ENCODE results near the gene TCEAL1. TPM values are rescaled to one million over a fixed set of nuclear protein-coding genes. Genes with fewer than 3 reads are reported as not detected.
"Not testable (repeated sequence)": the region's sequence is repeated elsewhere in the genome, so short reads cannot be mapped to it uniquely, and the experiment has no call there.

The TCEAL1 gene
- polyA plus RNA-seq, 1 donor from 2014 or later = 89.4 TPM

GRCh38 chrX:103651151-103651773 is 22.5 kb downstream of the TCEAL1 start:
- no peak overlapping the region for H2AFZ ChIP-seq (ENCODE audit: low read depth, low read length)
- H3K4me2 ChIP-seq (ENCODE audit: low read length) = no peak overlapping the region
- H3K4me3 ChIP-seq (ENCODE audit: low read length) = no peak overlapping the region
- no peaks in the 10 kb centered on the region for H4K20me1 ChIP-seq (ENCODE audit: insufficient read depth)
- no peaks in the 10 kb centered on the region for H3K79me2 ChIP-seq (replicated peaks; ENCODE audit: insufficient read depth, low read length)
- no peak overlapping the region for H3K9ac ChIP-seq (ENCODE audit: low read length)
- H3K36me3 ChIP-seq (ENCODE audit: insufficient read depth, low read length) = no peaks in the 10 kb centered on the region
- no peaks in the 10 kb centered on the region for H3F3A ChIP-seq (ENCODE audit: insufficient read depth, low read length, poor library complexity, severe bottlenecking)
- no peaks in the 10 kb centered on the region for H3K27me3 ChIP-seq (ENCODE audit: insufficient read depth, low read depth, low read length)
- TF ChIP-seq SMC3 (conservative IDR thresholded peaks at IDR 0.05; ENCODE audit: poor library complexity) = no peak
- TF ChIP-seq CTCF (IDR thresholded peaks at IDR 0.05; ENCODE audit: poor library complexity, severe bottlenecking) = no peak
- TF ChIP-seq TAF1 (IDR thresholded peaks at IDR 0.05; ENCODE audit: low read depth) = no peak
- no peak for TF ChIP-seq POLR2AphosphoS5 (IDR thresholded peaks at IDR 0.05)
- no peak for TF ChIP-seq REST (IDR thresholded peaks at IDR 0.05; ENCODE audit: borderline replicate concordance)
- no peak for TF ChIP-seq EZH2 (IDR thresholded peaks at IDR 0.05; ENCODE audit: borderline replicate concordance, insufficient read depth, low read length, poor library complexity, severe bottlenecking)
- TF ChIP-seq RAD21 (conservative IDR thresholded peaks at IDR 0.05) = no peak
- no peaks in the 10 kb centered on the region for H3K9me3 ChIP-seq (ENCODE audit: low read length)
- H3K9me2 ChIP-seq (ENCODE audit: insufficient read depth, low read length) = no peaks in the 10 kb centered on the region
- no peak overlapping the region for H3K27ac ChIP-seq (ENCODE audit: low read length)

GRCh38 chrX:103655230-103656000 is 26.6 kb downstream of the TCEAL1 start:
- H3F3A ChIP-seq (ENCODE audit: insufficient read depth, low read length, poor library complexity, severe bottlenecking); H2AFZ ChIP-seq (ENCODE audit: low read depth, low read length); H4K20me1 ChIP-seq (ENCODE audit: insufficient read depth); H3K9ac ChIP-seq (ENCODE audit: low read length); H3K79me2 ChIP-seq (replicated peaks; ENCODE audit: insufficient read depth, low read length); H3K4me3 ChIP-seq (ENCODE audit: low read length); H3K36me3 ChIP-seq (ENCODE audit: insufficient read depth, low read length); H3K4me2 ChIP-seq (ENCODE audit: low read length); H3K27me3 ChIP-seq (ENCODE audit: insufficient read depth, low read depth, low read length); H3K27ac ChIP-seq (ENCODE audit: low read length); H3K9me3 ChIP-seq (ENCODE audit: low read length); H3K9me2 ChIP-seq (ENCODE audit: insufficient read depth, low read length): not testable (repeated sequence)

- H3F3A ChIP-seq (ENCODE audit: insufficient read depth, low read length, poor library complexity, severe bottlenecking) = no peaks in the 10 kb centered on the region
- H3K4me3 ChIP-seq (ENCODE audit: low read length) = no peak overlapping the region
- no peak overlapping the region for H3K9ac ChIP-seq (ENCODE audit: low read length)
- H3K27me3 ChIP-seq (ENCODE audit: insufficient read depth, low read depth, low read length) = no peaks in the 10 kb centered on the region
- no peaks in the 10 kb centered on the region for H3K9me2 ChIP-seq (ENCODE audit: insufficient read depth, low read length)
- no peaks in the 10 kb centered on the region for H3K9me3 ChIP-seq (ENCODE audit: low read length)
- no peaks in the 10 kb centered on the region for H4K20me1 ChIP-seq (ENCODE audit: insufficient read depth)
- H3K4me2 ChIP-seq (ENCODE audit: low read length) = no peak overlapping the region
- no peaks in the 10 kb centered on the region for H3K79me2 ChIP-seq (replicated peaks; ENCODE audit: insufficient read depth, low read length)
- H3K27ac ChIP-seq (ENCODE audit: low read length) = no peak overlapping the region
- H3K36me3 ChIP-seq (ENCODE audit: insufficient read depth, low read length) = no peaks in the 10 kb centered on the region
- H2AFZ ChIP-seq (ENCODE audit: low read depth, low read length) = no peak overlapping the region
- TF ChIP-seq RAD21 (conservative IDR thresholded peaks at IDR 0.05) (no peak), POLR2AphosphoS5 (IDR thresholded peaks at IDR 0.05) (no peak), MXI1 (conservative IDR thresholded peaks at IDR 0.05; ENCODE audit: poor library complexity, severe bottlenecking) (no peak), EP300 (conservative IDR thresholded peaks at IDR 0.05; ENCODE audit: poor library complexity, severe bottlenecking) (no peak), SMC3 (conservative IDR thresholded peaks at IDR 0.05; ENCODE audit: poor library complexity) (no peak)
Observed at GRCh38 chrX:103656617-103657016, 27.8 kb downstream of the TCEAL1 start.

- H3K4me2 ChIP-seq (ENCODE audit: low read length); H3F3A ChIP-seq (ENCODE audit: insufficient read depth, low read length, poor library complexity, severe bottlenecking); H3K9me3 ChIP-seq (ENCODE audit: low read length); H2AFZ ChIP-seq (ENCODE audit: low read depth, low read length); H3K27ac ChIP-seq (ENCODE audit: low read length); H3K9ac ChIP-seq (ENCODE audit: low read length); H4K20me1 ChIP-seq (ENCODE audit: insufficient read depth); H3K36me3 ChIP-seq (ENCODE audit: insufficient read depth, low read length); H3K9me2 ChIP-seq (ENCODE audit: insufficient read depth, low read length); H3K79me2 ChIP-seq (replicated peaks; ENCODE audit: insufficient read depth, low read length); H3K27me3 ChIP-seq (ENCODE audit: insufficient read depth, low read depth, low read length); H3K4me3 ChIP-seq (ENCODE audit: low read length): not testable (repeated sequence)
Observed at GRCh38 chrX:103657066-103657465, 28.3 kb downstream of the TCEAL1 start.
